Keratinocyte (primary cell): ENCODE data around the gene RGS2.

Experiments
- EZH2 ChIP-seq: IDR thresholded peaks from one replicate; pipeline ENCODE4 v1.6.1; 2012; ENCODE audit warnings: inconsistent platforms, mild to moderate bottlenecking, low read length, moderate library complexity
- TF ChIP-seq, protein P1 (sequence below), 3 experiments: IDR thresholded peaks in 1 of 3; conservative IDR thresholded peaks in 1 of 3; optimal IDR thresholded peaks in 1 of 3; 2 replicates in 2 of 3; 3 replicates in 1 of 3; pipeline versions ENCODE3 to v1.5.1; 2011; ENCODE audit warnings: low read length in 3 of 3, mild to moderate bottlenecking in 3 of 3, moderate library complexity in 2 of 3, control low read depth in 1 of 3, inconsistent platforms in 1 of 3; ENCODE audit not compliant: insufficient read depth in 2 of 3; ENCODE audit errors: extremely low read depth in 1 of 3

DNA sequence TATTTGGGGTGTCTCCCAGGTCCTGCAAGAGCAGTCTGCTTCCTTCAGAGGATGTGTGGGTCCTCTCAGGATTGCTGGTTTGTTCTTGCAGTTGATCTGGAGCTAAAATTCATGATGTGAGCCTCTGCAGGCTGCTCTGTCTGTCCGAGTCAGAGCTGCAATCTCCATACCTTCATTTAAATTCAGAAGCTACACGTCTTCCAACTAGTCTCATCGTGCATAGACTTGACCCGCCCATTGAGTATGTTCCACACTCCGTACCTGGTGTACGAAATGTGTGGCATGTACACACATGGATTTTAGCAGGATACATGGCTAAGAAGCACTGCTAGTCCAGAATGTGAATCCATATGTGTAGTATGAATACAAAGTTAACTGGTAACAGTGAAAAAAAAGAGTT is 25.0 kb upstream of the RGS2 start:
- TF ChIP-seq, protein P1, sequence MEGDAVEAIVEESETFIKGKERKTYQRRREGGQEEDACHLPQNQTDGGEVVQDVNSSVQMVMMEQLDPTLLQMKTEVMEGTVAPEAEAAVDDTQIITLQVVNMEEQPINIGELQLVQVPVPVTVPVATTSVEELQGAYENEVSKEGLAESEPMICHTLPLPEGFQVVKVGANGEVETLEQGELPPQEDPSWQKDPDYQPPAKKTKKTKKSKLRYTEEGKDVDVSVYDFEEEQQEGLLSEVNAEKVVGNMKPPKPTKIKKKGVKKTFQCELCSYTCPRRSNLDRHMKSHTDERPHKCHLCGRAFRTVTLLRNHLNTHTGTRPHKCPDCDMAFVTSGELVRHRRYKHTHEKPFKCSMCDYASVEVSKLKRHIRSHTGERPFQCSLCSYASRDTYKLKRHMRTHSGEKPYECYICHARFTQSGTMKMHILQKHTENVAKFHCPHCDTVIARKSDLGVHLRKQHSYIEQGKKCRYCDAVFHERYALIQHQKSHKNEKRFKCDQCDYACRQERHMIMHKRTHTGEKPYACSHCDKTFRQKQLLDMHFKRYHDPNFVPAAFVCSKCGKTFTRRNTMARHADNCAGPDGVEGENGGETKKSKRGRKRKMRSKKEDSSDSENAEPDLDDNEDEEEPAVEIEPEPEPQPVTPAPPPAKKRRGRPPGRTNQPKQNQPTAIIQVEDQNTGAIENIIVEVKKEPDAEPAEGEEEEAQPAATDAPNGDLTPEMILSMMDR (optimal IDR thresholded peaks at IDR 0.05 in 1 of 3, IDR thresholded peaks at IDR 0.05 in 1 of 3, conservative IDR thresholded peaks at IDR 0.05 in 1 of 3; ENCODE audit: extremely low read depth in 1 of 3, insufficient read depth in 2 of 3, low read length in 3 of 3), result no peak
- TF ChIP-seq EZH2, result no peak
